BJ (cell line): ENCODE data around the gene TMEM219. TPM values are rescaled to one million over a fixed set of nuclear protein-coding genes. Genes with fewer than 3 reads are reported as not detected.

Source experiments
- CTCF ChIA-PET: fragments of 350-600 bp; formaldehyde crosslinking; extraction: SDS; loops from one replicate; lab custom pipeline; 2021; ENCODE audit warnings: antibody characterized with exemption, inconsistent platforms; lab: Yijun Ruan, JAX
- POLR2A ChIA-PET: fragments of 300-600 bp; sonication (Branson Sonifier 250); formaldehyde crosslinking; extraction: SDS; loops from one replicate; lab custom pipeline; 2021; ENCODE audit warnings: antibody characterized with exemption; lab: Charles Lee
- DNase-seq: peaks from one replicate; pipeline ENCODE4 v3.0.0-alpha.2; 2011; ENCODE audit warnings: low read depth
- H3K27me3 ChIP-seq: 2 replicates; pipeline ENCODE4 v1.6.0; 2011; ENCODE audit warnings: low read length; ENCODE audit not compliant: control insufficient read depth, insufficient read depth
- H3K36me3 ChIP-seq: 2 replicates; pipeline ENCODE4 v1.5.1; 2011; ENCODE audit warnings: low read length; ENCODE audit not compliant: control insufficient read depth, insufficient read depth
- H3K4me3 ChIP-seq: 2 replicates; pipeline ENCODE4 v1.5.1; 2011; ENCODE audit warnings: low read depth, mild to moderate bottlenecking, control low read depth, low read length
- polyA plus RNA-seq: library from polyadenylated mRNA; depleted of rRNA; stranded (reverse); fragments of >200 nt; gene quantifications from 2 replicates; pipeline ENCODE4 v1.2.3, GENCODE V29; 2011
- TF ChIP-seq, protein P1 (sequence below): IDR thresholded peaks from 2 replicates; pipeline ENCODE4 v1.5.1; 2011; ENCODE audit warnings: low read depth, mild to moderate bottlenecking, control low read depth, inconsistent platforms, low read length, moderate library complexity; ENCODE audit not compliant: insufficient read depth

Gene TMEM219
- polyA plus RNA-seq, 1 experiment, result 146 TPM

GRCh38 chr16:29985271-29985811 is 23.5 kb downstream of the TMEM219 start:
- Histone ChIP-seq H3K27me3 (no peaks in the 10 kb centered on the region), H3K4me3 (no peak overlapping the region), H3K36me3 (peaks cover 68% of the 10 kb centered on the region)
- DNase-seq, result no peak
- ChIA-PET CTCF (interaction anchor here (0.9 kb wide), 1 partner anchor 19 kb away, joined by 3 read pairs; no protein-coding TSS in a partner anchor), POLR2A (no interaction called here)
- TF ChIP-seq, protein P1, sequence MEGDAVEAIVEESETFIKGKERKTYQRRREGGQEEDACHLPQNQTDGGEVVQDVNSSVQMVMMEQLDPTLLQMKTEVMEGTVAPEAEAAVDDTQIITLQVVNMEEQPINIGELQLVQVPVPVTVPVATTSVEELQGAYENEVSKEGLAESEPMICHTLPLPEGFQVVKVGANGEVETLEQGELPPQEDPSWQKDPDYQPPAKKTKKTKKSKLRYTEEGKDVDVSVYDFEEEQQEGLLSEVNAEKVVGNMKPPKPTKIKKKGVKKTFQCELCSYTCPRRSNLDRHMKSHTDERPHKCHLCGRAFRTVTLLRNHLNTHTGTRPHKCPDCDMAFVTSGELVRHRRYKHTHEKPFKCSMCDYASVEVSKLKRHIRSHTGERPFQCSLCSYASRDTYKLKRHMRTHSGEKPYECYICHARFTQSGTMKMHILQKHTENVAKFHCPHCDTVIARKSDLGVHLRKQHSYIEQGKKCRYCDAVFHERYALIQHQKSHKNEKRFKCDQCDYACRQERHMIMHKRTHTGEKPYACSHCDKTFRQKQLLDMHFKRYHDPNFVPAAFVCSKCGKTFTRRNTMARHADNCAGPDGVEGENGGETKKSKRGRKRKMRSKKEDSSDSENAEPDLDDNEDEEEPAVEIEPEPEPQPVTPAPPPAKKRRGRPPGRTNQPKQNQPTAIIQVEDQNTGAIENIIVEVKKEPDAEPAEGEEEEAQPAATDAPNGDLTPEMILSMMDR, result no peak

GRCh38 chr16:29986231-29986630 is 24.4 kb downstream of the TMEM219 start:
- Histone ChIP-seq H3K27me3 (no peaks in the 10 kb centered on the region), H3K4me3 (no peak overlapping the region), H3K36me3 (peaks cover 72% of the 10 kb centered on the region)
- no peak for DNase-seq
- POLR2A ChIA-PET, result no interaction called here
- TF ChIP-seq, protein P1, result no peak
- CTCF ChIA-PET, result interaction anchor here (0.9 to 1.1 kb wide), 2 partner anchors 19 to 138 kb away, joined by 3 read pairs; no protein-coding TSS in a partner anchor

GRCh38 chr16:29986931-29987330 is 25.1 kb downstream of the TMEM219 start:
- TF ChIP-seq, protein P1, result no peak
- Histone ChIP-seq H3K4me3 (no peak overlapping the region), H3K27me3 (no peaks in the 10 kb centered on the region), H3K36me3 (peaks cover 69% of the 10 kb centered on the region)
- ChIA-PET POLR2A (no interaction called here), CTCF (interaction anchor here (1.1 to 1.4 kb wide), 2 partner anchors 11 to 139 kb away, joined by 3 to 4 read pairs; no protein-coding TSS in a partner anchor)
- no peak for DNase-seq

DNA sequence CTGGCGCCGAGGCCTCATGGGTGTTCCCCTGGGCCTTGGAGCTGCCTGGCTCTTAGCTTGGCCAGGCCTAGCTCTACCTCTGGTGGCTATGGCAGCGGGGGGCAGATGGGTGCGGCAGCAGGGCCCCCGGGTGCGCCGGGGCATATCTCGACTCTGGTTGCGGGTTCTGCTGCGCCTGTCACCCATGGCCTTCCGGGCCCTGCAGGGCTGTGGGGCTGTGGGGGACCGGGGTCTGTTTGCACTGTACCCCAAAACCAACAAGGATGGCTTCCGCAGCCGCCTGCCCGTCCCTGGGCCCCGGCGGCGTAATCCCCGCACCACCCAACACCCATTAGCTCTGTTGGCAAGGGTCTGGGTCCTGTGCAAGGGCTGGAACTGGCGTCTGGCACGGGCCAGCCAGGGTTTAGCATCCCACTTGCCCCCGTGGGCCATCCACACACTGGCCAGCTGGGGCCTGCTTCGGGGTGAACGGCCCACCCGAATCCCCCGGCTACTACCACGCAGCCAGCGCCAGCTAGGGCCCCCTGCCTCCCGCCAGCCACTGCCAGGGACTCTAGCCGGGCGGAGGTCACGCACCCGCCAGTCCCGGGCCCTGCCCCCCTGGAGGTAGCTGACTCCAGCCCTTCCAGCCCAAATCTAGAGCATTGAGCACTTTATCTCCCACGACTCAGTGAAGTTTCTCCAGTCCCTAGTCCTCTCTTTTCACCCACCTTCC is 25.6 kb downstream of the TMEM219 start:
- POLR2A ChIA-PET, result no interaction called here
- TF ChIP-seq, protein P1, result no peak
- Histone ChIP-seq H3K36me3 (peaks cover 70% of the 10 kb centered on the region), H3K27me3 (no peaks in the 10 kb centered on the region), H3K4me3 (no peak overlapping the region)
- no peak for DNase-seq
- CTCF ChIA-PET, result interaction anchor here (1.1 to 1.4 kb wide), 2 partner anchors 12 to 139 kb away, joined by 3 to 4 read pairs; no protein-coding TSS in a partner anchor

- ChIA-PET POLR2A (no interaction called here), CTCF (interaction anchor here (1.7 kb wide), 1 partner anchor 17 kb away, joined by 3 read pairs; no protein-coding TSS in a partner anchor)
- Histone ChIP-seq H3K27me3 (no peaks in the 10 kb centered on the region), H3K4me3 (no peak overlapping the region), H3K36me3 (peaks cover 65% of the 10 kb centered on the region)
- TF ChIP-seq, protein P1, result no peak
- DNase-seq, result no peak
Measured at GRCh38 chr16:29988346-29989075, 26.6 kb downstream of the TMEM219 start.
